Endodermal cell (in vitro differentiated cells): ENCODE measurements around the gene IKZF1. TPM values are rescaled to one million over a fixed set of nuclear protein-coding genes. Genes with fewer than 3 reads are reported as not detected.

Source experiments
- DNase-seq: peaks from one replicate; pipeline ENCODE4 v3.0.0-alpha.2; 2017
- H3K27ac ChIP-seq: 2 replicates; pipeline ENCODE4 v1.5.1; 2013; ENCODE audit warnings: mild to moderate bottlenecking, low read depth, low read length, moderate library complexity
- H3K27me3 ChIP-seq: 2 replicates; pipeline ENCODE4 v1.6.1; 2013; ENCODE audit warnings: mild to moderate bottlenecking, low read length, moderate library complexity; ENCODE audit not compliant: insufficient read depth, control insufficient read depth, poor library complexity, severe bottlenecking
- H3K36me3 ChIP-seq: 2 replicates; pipeline ENCODE4 v1.7.0; 2013; ENCODE audit warnings: mild to moderate bottlenecking, low read length, moderate library complexity; ENCODE audit not compliant: control insufficient read depth, insufficient read depth
- H3K4me1 ChIP-seq: one replicate; pipeline ENCODE4 v1.7.0; 2013; ENCODE audit warnings: low read length; ENCODE audit not compliant: control insufficient read depth, insufficient read depth
- H3K4me3 ChIP-seq: 2 replicates; pipeline ENCODE4 v1.5.1; 2013; ENCODE audit warnings: mild to moderate bottlenecking, low read length, moderate library complexity
- H3K9ac ChIP-seq: 2 replicates; pipeline ENCODE4 v1.6.1; 2013; ENCODE audit warnings: mild to moderate bottlenecking, low read length, moderate library complexity; ENCODE audit not compliant: poor library complexity, severe bottlenecking; ENCODE audit errors: extremely low read depth
- H3K9me3 ChIP-seq: 2 replicates; pipeline ENCODE4 v1.6.1; 2013; ENCODE audit warnings: mild to moderate bottlenecking, low read length, moderate library complexity; ENCODE audit not compliant: control insufficient read depth
- H3K27ac Mint-ChIP-seq: 2 replicates; pipeline ENCODE4 v1.8.0; 2020; ENCODE audit warnings: mixed read lengths
- H3K27me3 Mint-ChIP-seq: 2 replicates; pipeline ENCODE4 v1.8.0; 2021; ENCODE audit warnings: mild to moderate bottlenecking, mixed read lengths; ENCODE audit not compliant: insufficient read depth
- H3K36me3 Mint-ChIP-seq: 2 replicates; pipeline ENCODE4 v1.8.0; 2020; ENCODE audit warnings: low read depth, mixed read lengths
- H3K4me1 Mint-ChIP-seq: 2 replicates; pipeline ENCODE4 v1.8.0; 2020; ENCODE audit warnings: mixed read lengths
- H3K4me3 Mint-ChIP-seq: 2 replicates; pipeline ENCODE4 v1.8.0; 2020; ENCODE audit warnings: mild to moderate bottlenecking, moderate library complexity, mixed read lengths
- H3K9me3 Mint-ChIP-seq: 2 replicates; pipeline ENCODE4 v1.8.0; 2020; ENCODE audit warnings: mild to moderate bottlenecking, mixed read lengths
- WGBS, 2 experiments: methylation state at CpG; one replicate each; pipeline versions ENCODE4 v1.1.5 to v1.1.7; 2013; ENCODE audit warnings: missing lambda C conversion rate in 2 of 2, mixed read lengths in 1 of 2; ENCODE audit not compliant: insufficient coverage in 1 of 2, insufficient read length in 1 of 2; 5-methylcytosine and 5-hydroxymethylcytosine counted together
- total RNA-seq, 2 donors: library from RNA; stranded (reverse); fragmentation: NEBNext Ultra II Directional in 1 of 2; extraction: Animal tissue kit (Norgen Biotek cat#: 25700) in 1 of 2; gene quantifications; 2 replicates in 1 of 2; 3 replicates in 1 of 2; pipeline ENCODE4 v1.2.1, GENCODE V29; 2021
- TF ChIP-seq, protein P1 (sequence below): fragments of 200-600 bp; sonication (generic); conservative IDR thresholded peaks from 2 replicates; pipeline ENCODE4 v1.5.0; 2021; ENCODE audit warnings: antibody characterized with exemption, mild to moderate bottlenecking

IKZF1 gene
- total RNA-seq, 2 donors from 2014 or later, result 0.44 to 0.55 TPM

DNA sequence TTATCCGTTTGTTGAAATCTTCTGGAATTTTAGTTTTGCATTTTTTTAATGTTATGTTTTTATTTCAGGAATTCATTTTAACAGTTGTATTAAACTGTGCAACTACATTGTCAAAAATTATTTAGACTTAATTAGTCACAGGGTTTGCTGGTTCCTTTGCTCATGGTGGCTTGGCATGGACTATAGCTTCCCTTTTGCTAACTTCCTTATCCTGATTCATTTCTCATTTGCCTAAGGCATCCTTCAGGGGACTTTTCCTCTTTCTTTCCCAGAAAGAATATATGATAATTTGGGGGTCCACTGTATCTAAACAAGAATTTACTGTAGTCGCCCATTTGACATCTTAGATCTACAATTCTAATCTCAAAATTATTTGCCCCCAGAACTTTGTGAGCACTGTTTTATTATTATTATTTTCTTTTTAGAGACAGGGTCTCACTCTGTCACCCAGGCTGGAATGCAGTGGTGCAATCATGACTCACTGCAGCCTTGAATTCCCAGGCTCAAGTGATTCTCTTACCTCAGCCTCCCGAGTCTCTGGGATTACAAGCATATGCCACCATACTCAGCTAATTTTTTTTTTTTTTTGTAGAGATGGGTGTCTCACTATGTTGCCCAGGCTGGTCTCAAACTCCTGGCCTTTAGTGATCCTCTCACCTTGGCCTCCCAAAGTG, 131.8 kb downstream of the IKZF1 start:
- no peak overlapping the region for H3K27ac ChIP-seq
- H3K36me3 Mint-ChIP-seq, result peaks cover 21% of the 10 kb centered on the region
- no peak overlapping the region for H3K4me3 ChIP-seq
- no peaks in the 10 kb centered on the region for H3K27me3 ChIP-seq
- H3K9me3 Mint-ChIP-seq, result no peaks in the 10 kb centered on the region
- TF ChIP-seq, protein P1, sequence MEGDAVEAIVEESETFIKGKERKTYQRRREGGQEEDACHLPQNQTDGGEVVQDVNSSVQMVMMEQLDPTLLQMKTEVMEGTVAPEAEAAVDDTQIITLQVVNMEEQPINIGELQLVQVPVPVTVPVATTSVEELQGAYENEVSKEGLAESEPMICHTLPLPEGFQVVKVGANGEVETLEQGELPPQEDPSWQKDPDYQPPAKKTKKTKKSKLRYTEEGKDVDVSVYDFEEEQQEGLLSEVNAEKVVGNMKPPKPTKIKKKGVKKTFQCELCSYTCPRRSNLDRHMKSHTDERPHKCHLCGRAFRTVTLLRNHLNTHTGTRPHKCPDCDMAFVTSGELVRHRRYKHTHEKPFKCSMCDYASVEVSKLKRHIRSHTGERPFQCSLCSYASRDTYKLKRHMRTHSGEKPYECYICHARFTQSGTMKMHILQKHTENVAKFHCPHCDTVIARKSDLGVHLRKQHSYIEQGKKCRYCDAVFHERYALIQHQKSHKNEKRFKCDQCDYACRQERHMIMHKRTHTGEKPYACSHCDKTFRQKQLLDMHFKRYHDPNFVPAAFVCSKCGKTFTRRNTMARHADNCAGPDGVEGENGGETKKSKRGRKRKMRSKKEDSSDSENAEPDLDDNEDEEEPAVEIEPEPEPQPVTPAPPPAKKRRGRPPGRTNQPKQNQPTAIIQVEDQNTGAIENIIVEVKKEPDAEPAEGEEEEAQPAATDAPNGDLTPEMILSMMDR, result no peak
- H3K4me1 ChIP-seq, result no peaks in the 10 kb centered on the region
- H3K9me3 ChIP-seq, result peaks cover 6% of the 10 kb centered on the region
- H3K4me3 Mint-ChIP-seq, result no peak overlapping the region
- no peaks in the 10 kb centered on the region for H3K4me1 Mint-ChIP-seq
- H3K27ac Mint-ChIP-seq, result no peak overlapping the region
- no peaks in the 10 kb centered on the region for H3K27me3 Mint-ChIP-seq
- peaks cover 6% of the 10 kb centered on the region for H3K36me3 ChIP-seq
- no peak for DNase-seq
- WGBS, 2 experiments, result 80 to 92% methylated on average over 1 to 2 of the region's 3 CpGs
- H3K9ac ChIP-seq, result no peak overlapping the region

DNA sequence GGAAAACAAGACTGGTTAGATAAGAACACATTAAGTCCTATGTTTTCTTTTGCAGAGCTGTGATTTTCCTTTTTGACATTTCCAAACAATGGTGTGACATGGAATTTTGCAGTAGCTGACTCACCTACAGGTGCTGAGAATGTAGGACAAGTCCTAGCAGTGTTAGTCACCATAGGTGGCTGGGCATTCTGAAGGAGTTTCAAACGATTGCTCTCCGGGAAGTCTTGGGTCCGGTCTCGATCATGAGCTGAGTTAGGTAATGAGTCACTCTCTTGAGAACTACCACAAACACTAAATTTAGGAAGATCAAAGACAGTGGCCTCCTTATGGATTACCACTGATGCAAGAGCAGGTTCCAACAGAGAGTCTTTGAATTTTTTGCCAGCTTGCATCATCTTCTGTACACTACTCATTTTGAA, 142.0 kb downstream of the IKZF1 start:
- Mint-ChIP-seq H3K27ac (no peak overlapping the region), H3K4me3 (no peak overlapping the region), H3K36me3 (peaks cover 25% of the 10 kb centered on the region), H3K27me3 (peaks cover 8% of the 10 kb centered on the region), H3K4me1 (peaks cover 14% of the 10 kb centered on the region), H3K9me3 (no peaks in the 10 kb centered on the region)
- Histone ChIP-seq H3K9me3 (no peaks in the 10 kb centered on the region), H3K36me3 (peaks cover 34% of the 10 kb centered on the region), H3K27me3 (no peaks in the 10 kb centered on the region), H3K4me3 (no peak overlapping the region), H3K9ac (no peak overlapping the region), H3K27ac (no peak overlapping the region), H3K4me1 (peaks cover 6% of the 10 kb centered on the region)
- peak; percentile 69 for DNase-seq
- 82 to 85% methylated on average over 2 to 4 of the region's 4 CpGs for WGBS, 2 experiments
- TF ChIP-seq, protein P1, result no peak

DNA sequence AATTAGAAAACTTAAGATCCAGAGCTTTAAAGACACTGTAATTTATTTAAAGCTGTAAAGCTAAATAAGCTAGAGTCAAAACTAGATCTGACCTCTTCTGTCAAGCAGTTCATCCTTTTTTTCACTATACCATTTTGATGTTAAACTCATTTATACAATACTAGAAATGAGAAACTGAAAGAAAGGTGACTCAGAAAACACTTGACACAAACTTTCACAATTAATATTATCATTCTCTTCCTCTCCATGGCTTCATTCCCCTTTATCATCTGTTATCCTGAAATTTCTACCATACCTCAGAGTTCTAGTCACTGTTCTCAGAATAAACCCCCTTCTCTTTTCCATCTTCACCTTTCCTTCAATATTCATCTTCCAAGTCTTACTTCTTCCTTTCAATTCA, 144.3 kb downstream of the IKZF1 start:
- Histone ChIP-seq H3K4me1 (peaks cover 6% of the 10 kb centered on the region), H3K4me3 (peak overlapping the region; percentile 87), H3K9me3 (no peaks in the 10 kb centered on the region), H3K36me3 (peaks cover 32% of the 10 kb centered on the region), H3K27me3 (peaks cover 6% of the 10 kb centered on the region), H3K9ac (no peak overlapping the region), H3K27ac (no peak overlapping the region)
- H3K4me3 Mint-ChIP-seq, result no peak overlapping the region
- no peak for DNase-seq
- H3K27me3 Mint-ChIP-seq, result peaks cover 18% of the 10 kb centered on the region
- TF ChIP-seq, protein P1, result no peak
- H3K9me3 Mint-ChIP-seq, result no peaks in the 10 kb centered on the region
- H3K4me1 Mint-ChIP-seq, result peaks cover 14% of the 10 kb centered on the region
- H3K36me3 Mint-ChIP-seq, result peaks cover 25% of the 10 kb centered on the region
- H3K27ac Mint-ChIP-seq, result no peak overlapping the region
